ENCODE results near the gene RAD23B. TPM values are rescaled to one million over a fixed set of nuclear protein-coding genes. Genes with fewer than 3 reads are reported as not detected.

The RAD23B gene
- total and polyA plus RNA-seq, 2 of the 13 experiments (the other 11 are each of a cell fraction or from before 2014, with no cell fraction given) = 133 to 156 TPM

DNA sequence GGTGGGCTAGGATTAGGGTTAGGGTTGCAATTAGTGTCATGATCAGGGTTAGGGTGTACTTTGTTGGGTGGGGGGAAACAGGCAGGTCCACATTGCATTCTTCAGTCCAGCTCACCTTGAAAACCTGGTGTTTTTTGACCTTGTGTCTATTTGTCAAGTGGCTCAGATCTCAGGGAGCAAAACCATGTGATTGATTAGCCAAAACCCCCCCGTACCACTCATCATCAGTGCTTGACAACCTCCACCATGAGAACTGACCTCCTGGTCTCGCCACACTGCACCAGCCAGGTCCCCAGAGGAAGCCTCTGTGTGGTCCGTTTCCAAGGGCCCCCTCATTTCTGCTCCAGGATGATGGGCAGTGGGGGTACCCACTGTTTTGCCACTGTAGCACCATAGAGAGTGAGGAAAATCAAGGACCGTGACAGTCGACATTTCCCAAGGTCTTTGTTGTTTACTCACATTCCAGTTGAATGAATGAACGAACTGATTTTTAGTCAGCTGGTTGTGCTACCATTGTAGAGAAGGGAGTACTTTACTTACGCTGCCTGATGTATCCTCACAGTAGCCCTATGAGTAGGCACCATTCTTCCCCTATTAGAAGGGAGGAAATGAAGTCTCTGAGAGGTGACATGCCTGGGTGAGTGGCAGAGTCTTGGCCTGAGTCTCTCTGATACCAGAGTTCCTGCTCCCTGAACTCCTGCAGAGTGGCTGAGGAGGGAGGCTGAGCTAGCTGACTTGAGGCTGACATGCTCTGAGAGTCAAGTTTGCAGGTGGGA is 84.8 kb downstream of the RAD23B start (continued):
- TF ChIP-seq BCLAF1 (IDR thresholded peaks at IDR 0.05) (no peak), KMT2A (CRISPR knock-in tag; IDR thresholded peaks at IDR 0.05) (no peak), ZNF343 (CRISPR knock-in tag; IDR thresholded peaks at IDR 0.05) (no peak), ZNF670 (CRISPR knock-in tag; IDR thresholded peaks at IDR 0.05; ENCODE audit: borderline replicate concordance) (no peak), FOXA3 (CRISPR knock-in tag; IDR thresholded peaks at IDR 0.05) (peak; percentile 89), ASH2L (IDR thresholded peaks at IDR 0.05; ENCODE audit: insufficient read length, low read depth, low read length) (no peak), NCOA2 (CRISPR knock-in tag; IDR thresholded peaks at IDR 0.05) (peak; percentile 60; the same call in 1 of the 2 replicates), CCDC6 (CRISPR knock-in tag; IDR thresholded peaks at IDR 0.05) (no peak), ZNF747 (CRISPR knock-in tag; IDR thresholded peaks at IDR 0.05; ENCODE audit: borderline replicate concordance) (no peak), ZNF878 (CRISPR knock-in tag; IDR thresholded peaks at IDR 0.05) (no peak), DDIT3 (CRISPR knock-in tag; IDR thresholded peaks at IDR 0.05) (no peak), YEATS4 (CRISPR knock-in tag; IDR thresholded peaks at IDR 0.05; ENCODE audit: borderline replicate concordance) (no peak), RBAK (CRISPR knock-in tag; IDR thresholded peaks at IDR 0.05) (no peak)
- TF ChIP-seq, protein P1, sequence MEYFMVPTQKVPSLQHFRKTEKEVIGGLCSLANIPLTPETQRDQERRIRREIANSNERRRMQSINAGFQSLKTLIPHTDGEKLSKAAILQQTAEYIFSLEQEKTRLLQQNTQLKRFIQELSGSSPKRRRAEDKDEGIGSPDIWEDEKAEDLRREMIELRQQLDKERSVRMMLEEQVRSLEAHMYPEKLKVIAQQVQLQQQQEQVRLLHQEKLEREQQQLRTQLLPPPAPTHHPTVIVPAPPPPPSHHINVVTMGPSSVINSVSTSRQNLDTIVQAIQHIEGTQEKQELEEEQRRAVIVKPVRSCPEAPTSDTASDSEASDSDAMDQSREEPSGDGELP (IDR thresholded peaks at IDR 0.05; ENCODE audit: borderline replicate concordance, low read depth) = peak; percentile 88
- TF ChIP-seq, protein P2, sequence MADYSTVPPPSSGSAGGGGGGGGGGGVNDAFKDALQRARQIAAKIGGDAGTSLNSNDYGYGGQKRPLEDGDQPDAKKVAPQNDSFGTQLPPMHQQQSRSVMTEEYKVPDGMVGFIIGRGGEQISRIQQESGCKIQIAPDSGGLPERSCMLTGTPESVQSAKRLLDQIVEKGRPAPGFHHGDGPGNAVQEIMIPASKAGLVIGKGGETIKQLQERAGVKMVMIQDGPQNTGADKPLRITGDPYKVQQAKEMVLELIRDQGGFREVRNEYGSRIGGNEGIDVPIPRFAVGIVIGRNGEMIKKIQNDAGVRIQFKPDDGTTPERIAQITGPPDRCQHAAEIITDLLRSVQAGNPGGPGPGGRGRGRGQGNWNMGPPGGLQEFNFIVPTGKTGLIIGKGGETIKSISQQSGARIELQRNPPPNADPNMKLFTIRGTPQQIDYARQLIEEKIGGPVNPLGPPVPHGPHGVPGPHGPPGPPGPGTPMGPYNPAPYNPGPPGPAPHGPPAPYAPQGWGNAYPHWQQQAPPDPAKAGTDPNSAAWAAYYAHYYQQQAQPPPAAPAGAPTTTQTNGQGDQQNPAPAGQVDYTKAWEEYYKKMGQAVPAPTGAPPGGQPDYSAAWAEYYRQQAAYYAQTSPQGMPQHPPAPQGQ (CRISPR knock-in tag; IDR thresholded peaks at IDR 0.05; ENCODE audit: borderline replicate concordance) = no peak
- TF ChIP-seq, protein P3, sequence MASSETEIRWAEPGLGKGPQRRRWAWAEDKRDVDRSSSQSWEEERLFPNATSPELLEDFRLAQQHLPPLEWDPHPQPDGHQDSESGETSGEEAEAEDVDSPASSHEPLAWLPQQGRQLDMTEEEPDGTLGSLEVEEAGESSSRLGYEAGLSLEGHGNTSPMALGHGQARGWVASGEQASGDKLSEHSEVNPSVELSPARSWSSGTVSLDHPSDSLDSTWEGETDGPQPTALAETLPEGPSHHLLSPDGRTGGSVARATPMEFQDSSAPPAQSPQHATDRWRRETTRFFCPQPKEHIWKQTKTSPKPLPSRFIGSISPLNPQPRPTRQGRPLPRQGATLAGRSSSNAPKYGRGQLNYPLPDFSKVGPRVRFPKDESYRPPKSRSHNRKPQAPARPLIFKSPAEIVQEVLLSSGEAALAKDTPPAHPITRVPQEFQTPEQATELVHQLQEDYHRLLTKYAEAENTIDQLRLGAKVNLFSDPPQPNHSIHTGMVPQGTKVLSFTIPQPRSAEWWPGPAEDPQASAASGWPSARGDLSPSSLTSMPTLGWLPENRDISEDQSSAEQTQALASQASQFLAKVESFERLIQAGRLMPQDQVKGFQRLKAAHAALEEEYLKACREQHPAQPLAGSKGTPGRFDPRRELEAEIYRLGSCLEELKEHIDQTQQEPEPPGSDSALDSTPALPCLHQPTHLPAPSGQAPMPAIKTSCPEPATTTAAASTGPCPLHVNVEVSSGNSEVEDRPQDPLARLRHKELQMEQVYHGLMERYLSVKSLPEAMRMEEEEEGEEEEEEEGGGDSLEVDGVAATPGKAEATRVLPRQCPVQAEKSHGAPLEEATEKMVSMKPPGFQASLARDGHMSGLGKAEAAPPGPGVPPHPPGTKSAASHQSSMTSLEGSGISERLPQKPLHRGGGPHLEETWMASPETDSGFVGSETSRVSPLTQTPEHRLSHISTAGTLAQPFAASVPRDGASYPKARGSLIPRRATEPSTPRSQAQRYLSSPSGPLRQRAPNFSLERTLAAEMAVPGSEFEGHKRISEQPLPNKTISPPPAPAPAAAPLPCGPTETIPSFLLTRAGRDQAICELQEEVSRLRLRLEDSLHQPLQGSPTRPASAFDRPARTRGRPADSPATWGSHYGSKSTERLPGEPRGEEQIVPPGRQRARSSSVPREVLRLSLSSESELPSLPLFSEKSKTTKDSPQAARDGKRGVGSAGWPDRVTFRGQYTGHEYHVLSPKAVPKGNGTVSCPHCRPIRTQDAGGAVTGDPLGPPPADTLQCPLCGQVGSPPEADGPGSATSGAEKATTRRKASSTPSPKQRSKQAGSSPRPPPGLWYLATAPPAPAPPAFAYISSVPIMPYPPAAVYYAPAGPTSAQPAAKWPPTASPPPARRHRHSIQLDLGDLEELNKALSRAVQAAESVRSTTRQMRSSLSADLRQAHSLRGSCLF (CRISPR knock-in tag; IDR thresholded peaks at IDR 0.05; ENCODE audit: borderline replicate concordance) = no peak
- TF ChIP-seq, protein P4, sequence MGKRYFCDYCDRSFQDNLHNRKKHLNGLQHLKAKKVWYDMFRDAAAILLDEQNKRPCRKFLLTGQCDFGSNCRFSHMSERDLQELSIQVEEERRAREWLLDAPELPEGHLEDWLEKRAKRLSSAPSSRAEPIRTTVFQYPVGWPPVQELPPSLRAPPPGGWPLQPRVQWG (CRISPR knock-in tag; IDR thresholded peaks at IDR 0.05; ENCODE audit: borderline replicate concordance, low read depth) = no peak

Data from HepG2 (cell line).